Caki2 (cell line): Measurements from ENCODE around the gene CCT5. TPM values are rescaled to one million over a fixed set of nuclear protein-coding genes. Genes with fewer than 3 reads are reported as not detected.

Source experiments
- DNase-seq: peaks from one replicate; pipeline ENCODE4 v3.0.0-alpha.2; 2015; ENCODE audit warnings: low read depth
- in situ Hi-C: cut with HindIII; loops from 2 replicates; pipeline ENCODE4 v1.10.0; 2016; ENCODE audit warnings: low sequenced_read_pairs, low pct_unique_long_range_greater_than_20kb, mixed read lengths
- total RNA-seq: library from RNA; depleted of rRNA; stranded (reverse); fragments of >200 nt; shearing (Covaris generic); gene quantifications from 2 replicates; pipeline ENCODE4 v1.2.3, GENCODE V29; 2014; ENCODE audit warnings: low replicate concordance; rRNA removed

The CCT5 gene
- total RNA-seq = 636 and 700 TPM in 2 replicates

DNA sequence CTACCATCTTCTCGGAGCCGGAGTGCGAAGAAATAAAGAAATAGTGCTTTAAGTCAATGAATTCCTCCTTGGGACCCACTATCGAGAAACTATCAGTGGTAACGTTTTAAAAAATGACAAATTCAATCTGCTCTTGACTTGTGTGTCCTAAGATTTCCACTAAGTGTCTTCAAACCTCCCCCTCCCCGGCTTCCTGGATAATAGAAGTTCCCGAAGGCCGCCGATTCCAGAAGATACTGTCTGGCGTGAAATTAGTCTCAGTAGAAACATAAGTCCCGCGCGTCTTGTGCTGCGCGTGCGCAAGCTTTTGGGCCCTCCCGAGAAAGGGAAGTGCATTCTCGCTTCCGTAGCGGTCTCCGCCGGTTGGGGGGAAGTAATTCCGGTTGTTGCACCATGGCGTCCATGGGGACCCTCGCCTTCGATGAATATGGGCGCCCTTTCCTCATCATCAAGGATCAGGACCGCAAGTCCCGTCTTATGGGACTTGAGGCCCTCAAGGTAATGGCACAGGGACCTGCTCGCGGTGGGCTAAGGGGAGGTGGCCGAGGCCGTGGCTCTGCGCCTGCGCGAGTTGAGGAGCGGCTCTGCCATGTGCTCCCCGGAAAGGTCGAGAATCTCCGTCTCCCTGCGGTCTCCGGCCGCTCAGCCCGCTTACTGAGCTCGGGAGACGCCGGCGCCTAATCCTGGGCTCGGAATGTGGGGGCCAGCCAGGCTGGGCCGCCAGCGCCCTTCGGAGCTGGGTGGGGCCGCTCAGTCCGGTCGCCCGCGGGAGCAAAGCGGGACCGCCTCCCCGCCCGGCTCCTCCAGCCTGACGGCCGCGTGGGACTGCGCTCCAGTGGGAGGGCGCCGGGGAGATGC lies at the start of gene CCT5:
Gene CCT5 (plus strand): TSS at position 333 of the 858 bp plus-strand sequence. CDS start 61 bp downstream, at position 394.
- in situ Hi-C loops = no loop called here
- DNase-seq = peak; percentile 96

DNA sequence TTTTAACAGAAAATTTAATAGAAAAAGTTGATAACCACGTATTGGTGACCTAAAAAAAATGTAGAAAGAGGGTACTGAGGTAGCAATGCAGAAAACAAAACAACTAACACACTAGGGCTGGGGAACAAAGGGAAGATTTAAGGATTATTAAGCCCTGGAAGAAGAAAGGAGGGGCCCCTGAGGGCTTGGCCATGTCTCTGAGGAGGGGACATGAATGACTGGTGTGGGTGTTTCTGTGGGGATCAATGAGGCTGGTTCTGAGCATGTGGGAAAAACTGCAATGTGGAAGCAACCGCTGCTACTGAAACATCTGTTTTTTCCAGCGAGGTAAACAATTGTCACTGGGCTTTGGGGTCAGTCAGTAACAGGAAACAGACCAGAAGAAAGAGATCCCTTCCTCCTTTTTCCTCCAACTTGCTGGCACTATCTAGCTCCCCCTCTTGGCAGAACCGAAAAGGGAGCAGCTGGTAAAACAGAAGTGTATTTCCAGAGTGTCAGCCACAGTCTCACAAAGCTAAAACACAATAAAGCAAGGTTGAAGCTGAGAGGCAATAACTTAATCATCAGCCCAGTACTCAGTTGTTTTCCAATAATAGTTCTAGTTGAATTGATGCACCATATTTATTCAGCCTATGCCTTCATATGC lies 48.7 kb upstream of the CCT5 start:
- DNase-seq = no peak
- in situ Hi-C loops = no loop called here

DNA sequence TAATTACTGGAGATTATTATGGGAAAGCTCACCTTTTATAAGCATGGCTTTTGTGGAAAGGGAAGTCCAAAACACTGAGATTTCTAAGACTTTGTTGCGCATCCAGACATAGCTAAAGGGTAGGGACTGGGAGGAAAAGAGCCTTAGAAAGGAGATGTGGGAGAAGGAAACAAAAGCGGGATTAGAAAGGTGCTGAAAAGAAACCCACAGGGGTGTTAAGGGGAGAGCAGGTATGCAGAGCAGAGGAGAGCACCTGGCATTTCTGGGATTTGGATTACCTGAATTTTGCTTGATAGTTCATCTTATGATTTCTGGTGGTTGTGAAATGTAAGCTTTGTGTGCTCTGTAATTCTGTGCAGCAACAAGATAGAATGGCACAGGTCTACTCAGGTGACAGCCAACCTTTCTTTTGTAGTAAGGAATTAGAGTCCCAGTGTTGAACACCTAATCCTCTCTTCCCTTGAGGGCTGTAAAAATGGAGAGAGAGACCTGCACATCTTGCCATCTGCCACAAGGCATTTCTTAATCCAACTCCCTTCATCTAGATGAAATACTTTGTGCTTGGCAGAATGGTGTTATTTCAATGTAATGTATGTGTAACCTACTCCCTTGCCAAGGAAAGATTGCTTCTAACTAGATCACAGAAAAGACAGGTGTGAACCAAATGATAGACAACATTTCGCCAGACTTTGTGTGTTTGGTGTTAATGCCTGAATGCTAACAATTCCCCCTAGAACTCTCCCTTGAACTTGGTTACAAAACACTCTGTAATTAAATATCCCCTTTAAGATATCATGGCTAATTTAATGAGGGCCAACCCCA lies 47.8 kb upstream of the CCT5 start:
- DNase-seq = no peak
- in situ Hi-C loops = no loop called here

DNA sequence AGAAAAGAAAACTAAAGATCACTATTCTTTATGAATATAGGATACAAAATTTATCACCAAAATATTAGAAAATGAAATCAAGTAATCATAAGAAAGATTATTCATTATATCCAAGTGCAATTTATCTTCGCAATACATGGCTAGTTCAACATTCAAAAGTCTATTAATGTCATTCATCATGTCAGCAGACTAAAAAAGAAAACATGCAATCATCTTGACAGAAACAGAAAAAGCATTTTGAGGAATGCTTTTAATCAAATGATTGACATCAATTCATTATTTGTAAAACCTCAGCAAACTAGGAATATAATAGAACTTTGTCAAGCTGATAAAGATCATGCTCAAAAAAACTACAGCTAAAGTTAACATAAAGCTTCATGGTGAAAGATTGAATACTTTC lies 41.1 kb upstream of the CCT5 start:
- DNase-seq = no peak
- in situ Hi-C loops = no loop called here

DNA sequence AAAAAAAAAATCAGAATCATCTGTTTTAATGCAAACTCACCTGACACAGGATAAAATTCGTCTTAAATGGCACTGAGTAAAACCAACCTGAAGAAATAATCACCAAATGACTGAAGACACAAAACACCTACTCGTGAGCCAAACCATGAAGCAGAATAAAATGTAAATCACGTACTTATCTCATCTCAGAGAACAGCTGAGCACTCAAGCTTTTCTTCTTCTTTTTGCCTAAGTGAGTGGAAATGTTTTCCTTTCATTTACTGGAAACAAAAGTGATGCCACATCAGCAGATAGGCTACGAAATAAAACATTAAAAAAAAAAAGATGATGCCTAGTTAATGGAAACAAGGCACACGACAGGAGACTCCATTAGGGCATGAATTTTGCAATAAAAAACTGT lies 36.8 kb upstream of the CCT5 start:
- DNase-seq = no peak
- in situ Hi-C loops = no loop called here

DNA sequence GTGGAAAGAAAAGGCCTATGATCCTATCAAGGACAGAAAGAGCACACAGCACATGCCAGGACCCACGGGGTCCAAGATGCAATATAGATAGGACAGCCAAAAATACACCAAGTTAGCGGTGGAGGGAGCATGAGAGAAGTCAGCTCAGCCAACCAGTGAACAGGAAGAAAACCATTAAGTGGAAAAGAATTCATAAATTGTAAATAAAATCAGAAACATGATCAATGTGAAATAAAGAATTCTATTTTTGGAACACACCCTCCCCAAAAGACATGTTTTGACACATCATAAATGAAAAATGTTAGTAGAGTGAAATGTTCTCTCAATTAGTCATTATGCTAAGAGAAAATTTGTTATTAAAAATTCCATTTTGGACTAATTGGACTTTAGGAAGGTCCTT lies 36.0 kb upstream of the CCT5 start:
- no peak for DNase-seq
- in situ Hi-C loops = no loop called here

DNA sequence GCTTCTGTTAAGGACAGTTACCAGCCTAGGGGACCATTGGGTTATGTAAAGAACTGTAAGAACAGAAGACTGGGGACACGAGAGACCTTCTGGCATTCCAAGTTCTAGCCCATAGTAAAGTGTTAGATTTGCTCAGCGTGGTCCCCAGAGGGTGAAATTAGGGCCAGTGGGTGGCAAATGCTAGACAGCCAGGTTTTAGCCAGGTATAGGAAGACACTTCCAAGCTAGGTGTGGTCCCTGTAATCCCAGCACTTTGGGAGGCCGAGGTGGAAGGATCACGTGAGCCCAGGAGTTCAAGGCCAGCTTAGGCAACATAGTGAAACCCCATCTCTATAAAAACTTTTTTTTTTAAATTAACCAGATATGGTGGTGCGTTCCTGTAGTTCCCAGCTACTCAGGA lies 34.7 kb upstream of the CCT5 start:
- in situ Hi-C loops = no loop called here
- DNase-seq = no peak

DNA sequence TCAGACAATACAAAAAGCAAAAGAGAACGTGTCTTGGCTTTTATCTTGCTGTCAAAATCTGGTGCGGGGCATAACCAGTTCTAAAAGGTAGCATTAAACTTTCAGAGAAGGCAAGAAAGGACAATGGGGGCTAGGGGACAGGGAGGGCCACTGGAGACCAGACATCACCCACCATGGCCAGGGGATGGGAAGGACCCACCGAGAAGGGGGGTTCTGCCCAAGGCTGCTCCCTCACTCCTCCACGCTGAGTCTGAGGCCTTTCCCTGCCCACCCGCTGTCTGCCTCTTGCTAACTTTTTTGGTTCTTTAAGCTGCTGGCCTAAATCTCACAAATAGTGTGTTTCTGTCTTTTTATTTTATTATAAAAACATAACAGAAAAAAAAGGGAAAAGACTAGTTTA lies 34.0 kb upstream of the CCT5 start:
- in situ Hi-C loops = no loop called here
- no peak for DNase-seq

DNA sequence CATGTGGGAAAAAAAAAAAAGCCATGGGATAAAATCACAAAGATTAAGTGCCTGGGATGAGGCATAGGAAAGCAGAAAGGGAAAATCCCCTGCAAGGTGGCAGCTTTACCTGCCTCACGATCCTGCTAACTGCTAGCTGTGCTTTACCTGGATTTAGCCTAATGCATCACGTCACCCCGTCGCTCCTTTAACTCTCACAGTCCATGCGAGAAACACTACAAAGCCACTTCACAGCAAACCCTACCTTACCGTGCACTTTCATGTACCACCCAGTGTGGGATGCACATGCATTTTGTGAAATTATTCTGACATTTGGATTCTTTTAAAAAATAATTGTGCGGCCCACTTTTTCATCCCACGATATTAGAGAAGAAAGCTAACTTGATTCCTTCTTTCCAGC lies 31.4 kb upstream of the CCT5 start:
- DNase-seq = no peak
- in situ Hi-C loops = no loop called here

DNA sequence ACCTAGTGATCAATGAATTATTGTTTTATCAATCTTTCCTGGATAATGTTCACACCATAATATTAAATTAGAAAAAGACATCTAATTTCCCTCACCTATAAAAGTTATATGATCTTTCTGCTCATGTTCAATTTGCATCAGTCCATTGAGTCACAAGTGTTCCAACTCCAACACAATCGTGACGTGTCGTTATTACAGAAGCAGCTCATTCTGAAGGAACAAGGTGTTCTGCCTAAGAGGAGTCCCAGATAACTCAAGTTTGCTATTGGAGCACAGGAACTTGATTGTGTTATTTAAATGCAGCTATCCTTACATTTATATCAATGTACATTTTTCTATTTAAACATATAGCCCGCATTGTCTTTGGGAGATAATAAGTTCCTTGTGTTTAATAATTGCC lies 31.0 kb upstream of the CCT5 start:
- DNase-seq = no peak
- in situ Hi-C loops = no loop called here

DNA sequence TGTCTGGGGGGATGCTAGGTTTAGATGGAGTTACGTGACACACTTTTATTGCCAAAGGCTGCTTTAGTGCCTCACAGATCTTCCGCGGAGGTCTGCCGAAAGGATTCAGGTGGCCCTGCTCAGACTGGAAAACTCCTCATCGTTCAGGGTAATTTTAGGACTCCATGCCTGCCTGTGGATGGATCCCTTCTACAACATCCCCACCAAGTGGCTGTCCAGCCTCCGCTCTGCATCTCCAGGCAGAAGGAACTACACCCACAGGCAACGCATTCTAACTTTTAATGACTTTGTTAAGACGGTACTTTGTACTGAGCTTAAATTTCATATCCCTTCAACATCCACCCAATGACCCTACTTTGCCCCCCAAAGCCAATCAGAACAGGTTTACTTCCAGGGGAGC lies 29.8 kb upstream of the CCT5 start:
- in situ Hi-C loops = no loop called here
- DNase-seq = no peak

DNA sequence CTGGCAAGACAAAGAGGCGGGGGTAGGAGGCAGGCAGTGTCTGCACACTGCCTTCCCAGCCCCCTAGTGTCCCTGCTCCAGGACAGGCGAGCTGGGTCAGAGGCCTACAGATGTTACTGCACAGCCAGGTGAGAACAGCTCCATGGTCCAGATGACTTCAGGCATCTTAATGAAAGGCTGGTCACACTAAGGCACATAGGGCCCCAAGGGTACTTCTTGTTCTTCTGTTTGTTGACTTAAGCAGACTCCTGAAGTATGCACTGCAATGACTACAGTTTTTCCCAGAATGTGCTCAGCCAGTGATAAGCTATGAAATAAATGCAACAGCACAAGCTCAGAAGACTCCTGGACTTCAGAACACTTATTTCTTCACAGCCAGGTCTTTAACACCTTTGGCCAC lies 27.8 kb upstream of the CCT5 start:
- in situ Hi-C loops = no loop called here
- DNase-seq = no peak

DNA sequence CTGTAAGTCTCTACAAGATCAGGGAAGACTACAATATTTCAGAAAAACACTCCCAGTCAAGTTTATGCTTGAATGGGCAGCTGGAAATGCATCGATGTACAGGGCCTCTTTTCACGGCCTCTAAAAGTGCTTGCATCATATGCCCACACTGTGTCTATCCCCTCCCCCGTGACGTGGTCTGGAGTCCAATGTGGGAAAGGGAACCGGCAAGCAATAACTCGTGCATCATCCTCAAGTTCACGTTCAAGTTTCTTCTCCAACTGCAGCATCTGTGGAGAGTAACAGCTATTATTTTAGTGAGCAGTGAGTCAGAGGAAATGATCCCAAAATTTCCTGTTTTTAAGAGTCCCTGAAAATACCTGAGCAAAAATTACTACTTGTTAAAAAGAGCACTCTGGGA lies 22.7 kb upstream of the CCT5 start:
- in situ Hi-C loops = no loop called here
- no peak for DNase-seq

DNA sequence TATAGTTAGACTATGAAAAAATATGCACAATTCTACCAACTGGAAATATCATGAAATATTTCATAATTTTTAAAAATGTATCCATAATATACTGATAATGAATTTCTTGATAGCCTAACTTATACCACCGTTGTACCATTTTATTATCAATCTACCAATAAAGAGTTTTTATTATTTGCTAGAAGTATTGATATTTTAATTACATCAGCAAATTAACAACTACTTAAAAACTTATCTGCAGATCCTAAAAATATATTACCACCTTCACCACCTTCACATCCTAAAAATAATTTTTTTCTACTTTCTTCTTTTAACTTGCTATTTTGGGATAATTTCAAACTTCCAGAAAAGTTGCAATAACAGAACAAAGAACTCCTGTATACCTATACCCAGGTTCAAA lies 21.8 kb upstream of the CCT5 start:
- in situ Hi-C loops = no loop called here
- no peak for DNase-seq

DNA sequence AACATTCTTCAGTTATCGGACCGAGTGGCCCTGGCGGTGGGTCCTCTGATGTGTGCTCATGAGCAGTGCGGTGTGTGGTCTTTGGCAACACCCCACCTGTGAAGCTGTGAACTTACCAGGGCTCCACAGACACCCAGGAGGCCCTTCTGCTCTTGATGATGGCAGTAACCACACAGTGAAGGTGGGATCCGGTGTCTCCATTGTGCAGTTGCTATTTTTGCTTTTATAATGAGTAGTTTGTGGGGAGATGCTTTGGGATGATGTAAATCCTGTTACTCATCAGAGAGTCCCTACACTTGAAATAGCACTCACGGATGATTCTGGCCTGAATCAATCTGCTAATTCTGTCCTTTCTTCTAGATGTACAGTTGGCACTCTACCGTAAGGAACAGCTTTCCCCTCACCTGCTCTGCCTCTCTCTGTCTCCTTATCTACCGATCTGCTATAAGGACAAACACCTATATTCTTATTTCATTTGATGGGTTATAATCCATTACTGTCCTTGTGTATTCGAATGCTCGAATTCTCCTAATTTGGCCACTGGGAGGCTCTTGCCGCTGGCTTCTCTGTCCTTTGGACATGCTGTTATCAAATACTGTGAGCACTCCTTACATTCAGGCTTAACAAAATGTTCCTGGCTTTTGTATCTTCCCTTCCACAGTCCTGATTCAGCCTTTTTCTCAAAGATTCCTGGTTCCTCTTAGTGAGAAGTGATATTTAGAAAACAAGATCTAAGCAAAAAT lies 20.6 kb upstream of the CCT5 start:
- peak; percentile 14 for DNase-seq
- in situ Hi-C loops = no loop called here

DNA sequence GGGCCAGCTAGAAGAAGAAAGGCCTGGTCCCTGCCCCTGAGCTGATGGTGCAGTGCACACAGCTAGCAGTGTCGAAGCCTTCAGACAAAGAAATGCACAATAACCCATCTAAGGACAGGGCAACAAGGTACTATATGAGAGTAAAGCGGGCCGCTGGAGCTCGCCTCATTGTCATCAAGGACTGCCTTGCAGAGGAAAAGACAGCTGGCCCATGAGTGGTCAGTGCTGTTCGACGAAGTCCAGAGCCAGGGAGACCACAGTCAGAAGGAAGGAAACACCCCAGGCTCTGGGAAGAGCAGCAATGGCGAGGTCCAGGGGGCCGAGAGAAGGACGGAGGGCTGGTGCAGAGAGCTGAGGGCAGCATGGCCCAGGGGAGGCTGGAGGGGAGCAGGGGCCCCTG lies 17.7 kb upstream of the CCT5 start:
- in situ Hi-C loops = no loop called here

DNA sequence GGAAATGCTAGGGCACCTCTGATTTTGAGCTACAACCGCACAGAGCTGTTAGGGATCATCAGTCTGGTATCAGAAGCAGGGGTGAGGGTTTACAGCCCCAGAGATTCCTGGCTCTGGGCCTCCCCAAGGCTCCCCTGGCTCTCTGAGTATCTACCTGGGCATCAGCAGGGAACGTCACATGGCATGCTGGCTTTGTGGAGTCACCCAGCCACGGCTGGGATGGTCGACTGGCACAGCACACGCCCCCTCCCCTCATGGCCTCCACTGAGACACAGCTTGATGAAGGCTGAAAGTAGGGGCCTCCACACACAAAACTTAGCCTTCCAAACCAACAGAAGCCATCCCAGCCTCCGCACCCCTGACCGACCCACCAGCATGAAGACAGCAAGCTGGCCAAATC lies 17.1 kb upstream of the CCT5 start:
- DNase-seq = no peak
- in situ Hi-C loops = no loop called here

More for the DNA sequence above, 17.7 kb upstream of the CCT5 start:
- DNase-seq = no peak

DNA sequence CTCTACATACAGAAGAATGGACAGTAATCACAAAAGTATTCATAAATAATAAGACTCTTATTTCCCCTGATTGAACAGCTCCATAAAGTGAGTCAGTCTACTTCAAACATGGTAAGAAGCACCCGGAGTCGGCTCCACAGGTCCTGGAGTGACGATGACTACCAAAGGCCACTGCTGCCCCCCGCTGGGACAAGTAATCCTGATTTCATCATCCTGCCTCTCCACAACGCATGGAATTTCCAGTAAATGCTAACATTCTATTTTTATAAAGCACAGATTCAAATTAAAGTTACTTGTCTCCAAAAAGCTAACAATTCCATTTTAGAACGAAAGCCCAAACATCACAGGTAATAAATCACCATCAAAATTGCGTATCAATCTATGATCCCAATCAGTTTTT lies 16.6 kb upstream of the CCT5 start:
- in situ Hi-C loops = no loop called here
- DNase-seq = peak; percentile 64
